ENCODE data around the gene FRMD4A. TPM values are rescaled to one million over a fixed set of nuclear protein-coding genes. Genes with fewer than 3 reads are reported as not detected.

The FRMD4A gene
- total and polyA plus RNA-seq, 2 experiments from 2014 or later = 11.9 to 17.5 TPM

DNA sequence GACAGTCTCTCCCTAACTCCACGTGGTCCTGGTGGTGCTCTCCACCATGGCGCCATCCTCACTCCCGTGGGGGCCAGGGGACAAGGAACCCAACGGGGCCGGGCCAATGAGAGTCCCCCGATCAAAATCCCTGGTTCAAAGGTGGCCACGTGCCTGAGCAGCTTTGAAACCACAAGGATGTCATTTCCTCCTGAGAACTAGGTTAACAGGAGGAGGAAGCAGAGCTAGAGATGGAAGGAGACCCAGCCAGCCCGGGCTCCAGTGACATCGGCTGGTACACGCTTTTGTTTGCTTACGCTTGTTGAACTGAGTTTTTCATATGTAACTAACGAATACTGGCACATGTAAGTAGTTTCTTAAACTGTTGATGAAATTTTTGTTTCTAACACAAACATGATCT lies 682.3 kb downstream of the FRMD4A start:
- Histone ChIP-seq H3F3A (ENCODE audit: insufficient read depth) (peaks cover 42% of the 10 kb centered on the region; the same call in 1 of the 2 replicates), H3K9me3 (ENCODE audit: low read depth) (no peaks in the 10 kb centered on the region), H3K4me3 (no peak overlapping the region), H3K36me3 (ENCODE audit: low read depth) (peaks cover 33% of the 10 kb centered on the region), H3K4me2 (ENCODE audit: unreplicated experiment) (no peak overlapping the region), H3K9me2 (ENCODE audit: insufficient read depth) (no peaks in the 10 kb centered on the region), H3K79me2 (ENCODE audit: insufficient read depth) (no peaks in the 10 kb centered on the region), H4K20me1 (ENCODE audit: insufficient read depth) (no peaks in the 10 kb centered on the region), H2AFZ (no peak overlapping the region), H3K9ac (no peak overlapping the region), H3K27me3 (replicated peaks; ENCODE audit: insufficient read depth) (no peaks in the 10 kb centered on the region), H3K27ac (no peak overlapping the region), H3K4me1 (ENCODE audit: insufficient read depth) (no peaks in the 10 kb centered on the region)
- TF ChIP-seq EZH2phosphoT487 (IDR thresholded peaks at IDR 0.05; ENCODE audit: insufficient read depth, low read depth) (no peak), EZH2 (IDR thresholded peaks at IDR 0.05; ENCODE audit: insufficient read depth, poor library complexity, severe bottlenecking) (no peak)
- in situ Hi-C loops (cut with MboI) = no loop called here
- DNase-seq = no peak
- 83 to 86% methylated on average over 12 of the region's 12 CpGs for WGBS, 2 experiments (ENCODE audit: low coverage in 1 of 2, low lambda C conversion rate in 2 of 2, missing lambda C conversion rate in 2 of 2)

DNA sequence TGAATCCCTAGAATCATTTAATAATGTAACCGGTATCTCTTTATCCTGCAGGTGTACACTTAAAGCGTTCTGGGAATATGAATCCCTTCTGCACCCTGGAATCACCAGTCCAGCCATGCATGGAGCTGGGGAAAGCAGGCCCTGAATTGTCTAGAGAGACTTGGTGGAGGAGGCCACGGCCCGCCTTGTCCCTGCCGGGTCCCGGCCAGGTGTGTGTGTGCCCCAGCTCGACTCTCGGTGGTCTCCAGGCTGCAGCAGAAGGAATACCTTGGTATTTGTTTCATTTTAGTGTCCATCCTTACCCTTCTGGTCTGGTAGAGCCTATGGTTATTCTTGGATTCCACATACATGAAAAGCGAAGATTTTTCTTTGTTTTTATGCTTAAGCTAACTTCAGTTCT lies 685.9 kb downstream of the FRMD4A start:
- Histone ChIP-seq H3K4me2 (ENCODE audit: unreplicated experiment) (no peak overlapping the region), H3K4me3 (no peak overlapping the region), H3K36me3 (ENCODE audit: low read depth) (peaks cover 39% of the 10 kb centered on the region), H3K9ac (no peak overlapping the region), H3K4me1 (ENCODE audit: insufficient read depth) (no peaks in the 10 kb centered on the region), H2AFZ (no peak overlapping the region), H3K9me3 (ENCODE audit: low read depth) (no peaks in the 10 kb centered on the region), H3F3A (ENCODE audit: insufficient read depth) (peaks cover 39% of the 10 kb centered on the region; the same call in 1 of the 2 replicates), H3K27ac (no peak overlapping the region), H4K20me1 (ENCODE audit: insufficient read depth) (no peaks in the 10 kb centered on the region), H3K9me2 (ENCODE audit: insufficient read depth) (no peaks in the 10 kb centered on the region), H3K27me3 (replicated peaks; ENCODE audit: insufficient read depth) (no peaks in the 10 kb centered on the region), H3K79me2 (ENCODE audit: insufficient read depth) (no peaks in the 10 kb centered on the region)
- 91 to 95% methylated on average over 9 of the region's 9 CpGs for WGBS, 2 experiments (ENCODE audit: low coverage in 1 of 2, low lambda C conversion rate in 2 of 2, missing lambda C conversion rate in 2 of 2)
- no peak for TF ChIP-seq EZH2 (IDR thresholded peaks at IDR 0.05; ENCODE audit: insufficient read depth, poor library complexity, severe bottlenecking)
- TF ChIP-seq EZH2phosphoT487 (IDR thresholded peaks at IDR 0.05; ENCODE audit: insufficient read depth, low read depth) = no peak
- no peak for DNase-seq
- in situ Hi-C loops (cut with MboI) = no loop called here

DNA sequence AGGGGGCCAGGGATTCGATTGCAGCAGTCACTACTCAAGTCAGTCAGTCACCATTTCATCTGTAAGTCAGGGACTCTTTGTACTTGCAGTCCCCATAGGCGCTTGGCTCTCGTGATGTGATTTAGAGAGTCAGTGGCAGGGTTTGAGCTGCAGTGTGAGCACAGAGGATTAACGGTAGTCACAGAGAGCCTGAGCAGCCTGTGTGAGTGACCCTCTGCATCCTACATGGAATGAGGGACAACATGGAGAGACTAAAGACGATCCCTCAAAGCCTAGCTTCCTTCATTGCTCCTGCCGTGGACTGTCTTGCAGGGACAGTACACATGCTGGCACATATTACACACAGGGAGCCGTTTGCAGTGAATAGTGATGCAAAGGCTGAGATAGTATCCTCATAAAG lies 687.7 kb downstream of the FRMD4A start:
- Histone ChIP-seq H3K9me3 (ENCODE audit: low read depth) (no peaks in the 10 kb centered on the region), H3K4me1 (ENCODE audit: insufficient read depth) (no peaks in the 10 kb centered on the region), H3K27ac (no peak overlapping the region), H2AFZ (no peak overlapping the region), H4K20me1 (ENCODE audit: insufficient read depth) (no peaks in the 10 kb centered on the region), H3K27me3 (replicated peaks; ENCODE audit: insufficient read depth) (no peaks in the 10 kb centered on the region), H3K4me3 (no peak overlapping the region), H3K36me3 (ENCODE audit: low read depth) (peaks cover 31% of the 10 kb centered on the region), H3K9ac (no peak overlapping the region), H3K79me2 (ENCODE audit: insufficient read depth) (no peaks in the 10 kb centered on the region), H3F3A (ENCODE audit: insufficient read depth) (peaks cover 35% of the 10 kb centered on the region; the same call in 1 of the 2 replicates), H3K4me2 (ENCODE audit: unreplicated experiment) (no peak overlapping the region), H3K9me2 (ENCODE audit: insufficient read depth) (no peaks in the 10 kb centered on the region)
- DNase-seq = no peak
- TF ChIP-seq EZH2phosphoT487 (IDR thresholded peaks at IDR 0.05; ENCODE audit: insufficient read depth, low read depth) (no peak), EZH2 (IDR thresholded peaks at IDR 0.05; ENCODE audit: insufficient read depth, poor library complexity, severe bottlenecking) (no peak)
- in situ Hi-C loops (cut with MboI) = no loop called here
- 78 to 85% methylated on average over 7 of the region's 7 CpGs for WGBS, 2 experiments (ENCODE audit: low coverage in 1 of 2, low lambda C conversion rate in 2 of 2, missing lambda C conversion rate in 2 of 2)

DNA sequence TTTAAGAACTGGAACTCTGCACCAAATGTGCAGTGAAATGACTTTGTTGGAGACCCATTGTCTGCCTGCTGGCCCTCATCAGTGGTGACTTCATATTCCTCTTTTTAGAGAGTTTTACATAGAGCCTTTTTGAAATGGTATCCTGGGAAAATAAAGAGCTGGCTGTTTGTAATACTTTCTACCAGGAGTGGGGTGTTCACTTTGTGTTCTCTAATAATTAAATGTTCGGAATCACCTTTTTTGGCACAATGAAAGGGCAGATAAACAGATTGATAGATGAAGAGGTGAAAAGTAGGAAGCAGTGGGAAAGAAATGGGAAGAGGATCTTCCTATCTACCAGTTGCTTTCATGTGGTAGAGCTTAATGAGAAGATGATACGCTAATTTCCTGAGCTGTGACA lies 688.4 kb downstream of the FRMD4A start:
- in situ Hi-C loops (cut with MboI) = no loop called here
- TF ChIP-seq EZH2 (IDR thresholded peaks at IDR 0.05; ENCODE audit: insufficient read depth, poor library complexity, severe bottlenecking) (no peak), EZH2phosphoT487 (IDR thresholded peaks at IDR 0.05; ENCODE audit: insufficient read depth, low read depth) (no peak)
- Histone ChIP-seq H3K4me3 (no peak overlapping the region), H4K20me1 (ENCODE audit: insufficient read depth) (no peaks in the 10 kb centered on the region), H3K9me3 (ENCODE audit: low read depth) (no peaks in the 10 kb centered on the region), H3K4me2 (ENCODE audit: unreplicated experiment) (no peak overlapping the region), H3K36me3 (ENCODE audit: low read depth) (peaks cover 31% of the 10 kb centered on the region), H3K4me1 (ENCODE audit: insufficient read depth) (peaks cover 6% of the 10 kb centered on the region), H3K79me2 (ENCODE audit: insufficient read depth) (no peaks in the 10 kb centered on the region), H2AFZ (no peak overlapping the region), H3K9me2 (ENCODE audit: insufficient read depth) (no peaks in the 10 kb centered on the region), H3K27ac (no peak overlapping the region), H3K9ac (no peak overlapping the region), H3F3A (ENCODE audit: insufficient read depth) (peaks cover 34% of the 10 kb centered on the region; the same call in 1 of the 2 replicates), H3K27me3 (replicated peaks; ENCODE audit: insufficient read depth) (no peaks in the 10 kb centered on the region)
- WGBS, 2 experiments (ENCODE audit: low coverage in 1 of 2, low lambda C conversion rate in 2 of 2, missing lambda C conversion rate in 2 of 2) = 97 to 99% methylated on average over 2 of the region's 2 CpGs
- no peak for DNase-seq

DNA sequence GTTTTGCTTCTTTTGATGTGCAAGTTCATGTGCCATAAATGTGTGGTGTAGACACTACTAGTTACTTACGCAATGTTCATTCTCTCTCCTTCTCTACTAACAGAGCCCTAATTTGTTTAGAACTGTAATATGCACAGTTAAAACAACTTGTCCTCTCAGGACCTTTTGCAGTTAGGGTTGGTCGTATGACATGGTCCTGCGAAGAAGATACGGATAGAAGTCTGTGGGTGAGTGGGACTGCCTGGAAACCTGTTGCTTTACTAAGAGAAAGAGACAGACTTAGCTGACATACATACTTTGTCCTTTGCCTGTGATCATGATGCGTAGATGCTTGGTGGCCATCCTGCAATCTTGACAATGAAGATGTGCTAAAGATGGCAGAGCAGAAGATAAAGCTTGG lies 692.8 kb downstream of the FRMD4A start:
- no peak for DNase-seq
- Histone ChIP-seq H3K9me2 (ENCODE audit: insufficient read depth) (no peaks in the 10 kb centered on the region), H3K36me3 (ENCODE audit: low read depth) (peaks cover 14% of the 10 kb centered on the region), H3K27ac (no peak overlapping the region), H3K9me3 (ENCODE audit: low read depth) (no peaks in the 10 kb centered on the region), H3F3A (ENCODE audit: insufficient read depth) (peaks cover 24% of the 10 kb centered on the region; the same call in 1 of the 2 replicates), H3K27me3 (replicated peaks; ENCODE audit: insufficient read depth) (no peaks in the 10 kb centered on the region), H4K20me1 (ENCODE audit: insufficient read depth) (no peaks in the 10 kb centered on the region), H3K9ac (no peak overlapping the region), H3K4me1 (ENCODE audit: insufficient read depth) (peaks cover 7% of the 10 kb centered on the region), H3K4me3 (no peak overlapping the region), H3K79me2 (ENCODE audit: insufficient read depth) (no peaks in the 10 kb centered on the region), H2AFZ (no peak overlapping the region), H3K4me2 (ENCODE audit: unreplicated experiment) (no peak overlapping the region)
- 93% methylated on average over 5 of the region's 5 CpGs for WGBS, 2 experiments (ENCODE audit: low coverage in 1 of 2, low lambda C conversion rate in 2 of 2, missing lambda C conversion rate in 2 of 2)
- TF ChIP-seq EZH2 (IDR thresholded peaks at IDR 0.05; ENCODE audit: insufficient read depth, poor library complexity, severe bottlenecking) (no peak), EZH2phosphoT487 (IDR thresholded peaks at IDR 0.05; ENCODE audit: insufficient read depth, low read depth) (no peak)
- in situ Hi-C loops (cut with MboI) = no loop called here
